ENCODE data around the gene KIF2A. TPM values are rescaled to one million over a fixed set of nuclear protein-coding genes. Genes with fewer than 3 reads are reported as not detected.

KIF2A gene
- total RNA-seq, 1 experiment from 2014 or later = 86.1 TPM

DNA sequence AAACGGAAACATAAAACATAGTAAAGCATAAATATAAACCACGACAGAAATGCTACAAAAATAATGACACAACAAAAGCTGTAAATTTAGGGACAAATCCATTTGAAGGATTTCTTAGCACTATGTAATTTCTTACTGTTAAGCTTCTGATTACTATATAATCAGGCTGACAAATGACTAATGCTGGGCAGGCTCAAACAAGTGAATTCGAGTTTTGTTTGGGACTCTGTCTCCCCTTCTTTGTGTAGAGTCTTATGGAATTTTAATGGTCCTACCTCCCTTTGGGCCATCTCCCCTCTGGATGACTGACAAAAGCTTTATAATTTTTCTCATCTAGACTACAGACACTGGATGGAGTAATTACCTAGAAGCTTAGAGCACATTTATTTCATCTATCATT, 24.6 kb upstream of the KIF2A start:
- no peak overlapping the region for H2BK20ac ChIP-seq (ENCODE audit: low read depth, low read length, poor library complexity, severe bottlenecking)
- H4K91ac ChIP-seq (ENCODE audit: insufficient read length, low read depth, low read length) = no peak overlapping the region
- H3K9me3 Mint-ChIP-seq = peaks cover 4 to 8% of the 10 kb centered on the region in 2 experiments; a peak in 3 of 5 replicates
- H3K79me1 ChIP-seq (ENCODE audit: insufficient read depth, low read depth, low read length, poor library complexity, severe bottlenecking) = no peaks in the 10 kb centered on the region
- no peak overlapping the region for H3K4me3 Mint-ChIP-seq
- H3K56ac ChIP-seq (ENCODE audit: insufficient read length, low read depth, low read length) = no peak overlapping the region
- no peaks in the 10 kb centered on the region for H3K23me2 ChIP-seq (ENCODE audit: insufficient read length, low read depth, low read length, poor library complexity, severe bottlenecking)
- WGBS (ENCODE audit: extremely low coverage, insufficient read length, low lambda C conversion rate) = no CpG with 5 or more reads among the region's 3 CpGs
- no peak overlapping the region for H3K14ac ChIP-seq (ENCODE audit: insufficient read depth, low read length)
- no peak overlapping the region for H2BK5ac ChIP-seq (ENCODE audit: insufficient read length, low read length)
- H2AK5ac ChIP-seq (ENCODE audit: insufficient read length, low read length) = no peak overlapping the region
- H4K20me1 ChIP-seq (ENCODE audit: control insufficient read depth, insufficient read depth, insufficient read length) = no peaks in the 10 kb centered on the region
- H3T11ph ChIP-seq (ENCODE audit: low read length) = no peak overlapping the region
- H3K18ac ChIP-seq (ENCODE audit: insufficient read length, low read depth, low read length) = no peak overlapping the region
- H4K5ac ChIP-seq (ENCODE audit: insufficient read length, low read depth, low read length) = no peak overlapping the region
- TF ChIP-seq, protein P1, sequence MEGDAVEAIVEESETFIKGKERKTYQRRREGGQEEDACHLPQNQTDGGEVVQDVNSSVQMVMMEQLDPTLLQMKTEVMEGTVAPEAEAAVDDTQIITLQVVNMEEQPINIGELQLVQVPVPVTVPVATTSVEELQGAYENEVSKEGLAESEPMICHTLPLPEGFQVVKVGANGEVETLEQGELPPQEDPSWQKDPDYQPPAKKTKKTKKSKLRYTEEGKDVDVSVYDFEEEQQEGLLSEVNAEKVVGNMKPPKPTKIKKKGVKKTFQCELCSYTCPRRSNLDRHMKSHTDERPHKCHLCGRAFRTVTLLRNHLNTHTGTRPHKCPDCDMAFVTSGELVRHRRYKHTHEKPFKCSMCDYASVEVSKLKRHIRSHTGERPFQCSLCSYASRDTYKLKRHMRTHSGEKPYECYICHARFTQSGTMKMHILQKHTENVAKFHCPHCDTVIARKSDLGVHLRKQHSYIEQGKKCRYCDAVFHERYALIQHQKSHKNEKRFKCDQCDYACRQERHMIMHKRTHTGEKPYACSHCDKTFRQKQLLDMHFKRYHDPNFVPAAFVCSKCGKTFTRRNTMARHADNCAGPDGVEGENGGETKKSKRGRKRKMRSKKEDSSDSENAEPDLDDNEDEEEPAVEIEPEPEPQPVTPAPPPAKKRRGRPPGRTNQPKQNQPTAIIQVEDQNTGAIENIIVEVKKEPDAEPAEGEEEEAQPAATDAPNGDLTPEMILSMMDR (conservative IDR thresholded peaks at IDR 0.05) = no peak
- H3K4me2 ChIP-seq (ENCODE audit: insufficient read depth, insufficient read length, low read length) = no peak overlapping the region
- no peak overlapping the region for H3K9ac ChIP-seq (ENCODE audit: extremely low read depth, insufficient read length, low read length)
- no peak overlapping the region for H3K4ac ChIP-seq (ENCODE audit: low read depth, low read length)
- H3K79me2 ChIP-seq (ENCODE audit: insufficient read depth, low read length) = no peaks in the 10 kb centered on the region
- no peak overlapping the region for H4K8ac ChIP-seq (replicated peaks; ENCODE audit: insufficient read length, low read depth, low read length)
- H3K4me1 Mint-ChIP-seq = no peaks in the 10 kb centered on the region
- no peaks in the 10 kb centered on the region for H3K4me1 ChIP-seq (ENCODE audit: insufficient read depth, low read length)
- no peak overlapping the region for H2AFZ ChIP-seq (ENCODE audit: low read length)
- peaks cover 1% of the 10 kb centered on the region for H3K27me3 Mint-ChIP-seq (ENCODE audit: low read depth)
- H3K23ac ChIP-seq (ENCODE audit: insufficient read length, low read depth, low read length) = no peak overlapping the region
- no peak overlapping the region for H2BK15ac ChIP-seq (ENCODE audit: low read depth, low read length)
- H3K27ac ChIP-seq (ENCODE audit: insufficient read length, low read depth, low read length) = no peak overlapping the region
- DNase-seq = no peak
- no peak overlapping the region for H3K27ac Mint-ChIP-seq
- no peaks in the 10 kb centered on the region for H3K9me3 ChIP-seq (ENCODE audit: control insufficient read depth, low read depth, low read length)
- H3K36me3 Mint-ChIP-seq (ENCODE audit: insufficient read depth in 1 of 3, low read depth in 3 of 3) = peaks cover 0 to 9% (median 0%) of the 10 kb centered on the region in 3 experiments; a peak in 3 of 7 replicates
- no peaks in the 10 kb centered on the region for H3K27me3 ChIP-seq (ENCODE audit: insufficient read depth, low read length)
- no peak overlapping the region for H2BK120ac ChIP-seq (ENCODE audit: low read depth, low read length, poor library complexity, severe bottlenecking)
- no peak overlapping the region for H2BK12ac ChIP-seq (ENCODE audit: insufficient read length, low read depth, low read length)

Measured in H9 (cell line).